Stimulated activated CD8-positive, alpha-beta memory T cell treated with anti-CD3 and anti-CD28 coated beads, Interleukin-15, amount 100 ng/mL, for 48 hours (primary cell): Measurements from ENCODE around the gene AVL9.

ENCODE experiments used
- DNase-seq, 2 donors: peaks; one replicate each; pipeline ENCODE4 v3.0.0-alpha.2; 2020; ENCODE audit warnings: low read depth in 2 of 2

The AVL9 gene

GRCh38 chr7:32533276-32534029, 38.2 kb downstream of the AVL9 start:
- no peak for DNase-seq

- no peak for DNase-seq
Measured at GRCh38 chr7:32535162-32535702, 39.9 kb downstream of the AVL9 start.

GRCh38 chr7:32536016-32536415, 40.7 kb downstream of the AVL9 start:
- no peak for DNase-seq

- no peak for DNase-seq
Measured at GRCh38 chr7:32536585-32536984, 41.3 kb downstream of the AVL9 start.

GRCh38 chr7:32537760-32538159, 42.5 kb downstream of the AVL9 start:
- no peak for DNase-seq

GRCh38 chr7:32539366-32539765, 44.1 kb downstream of the AVL9 start:
- no peak for DNase-seq

GRCh38 chr7:32539919-32540531, 44.7 kb downstream of the AVL9 start:
- no peak for DNase-seq

- DNase-seq = no peak
Measured at GRCh38 chr7:32542595-32542994, 47.3 kb downstream of the AVL9 start.

GRCh38 chr7:32559480-32559879, 64.2 kb downstream of the AVL9 start:
- no peak for DNase-seq

GRCh38 chr7:32560075-32560474, 64.8 kb downstream of the AVL9 start:
- no peak for DNase-seq

GRCh38 chr7:32561613-32562012, 66.3 kb downstream of the AVL9 start:
- no peak for DNase-seq

- no peak for DNase-seq
Measured at GRCh38 chr7:32564542-32564941, 69.3 kb downstream of the AVL9 start.

- DNase-seq = no peak
Measured at GRCh38 chr7:32569388-32570289, 74.3 kb downstream of the AVL9 start.

- no peak for DNase-seq
Measured at GRCh38 chr7:32573110-32573687, 77.9 kb downstream of the AVL9 start.

- no peak for DNase-seq
Measured at GRCh38 chr7:32574626-32575025, 79.3 kb downstream of the AVL9 start.

- no peak for DNase-seq
Measured at GRCh38 chr7:32577421-32577820, 82.1 kb downstream of the AVL9 start.

GRCh38 chr7:32579776-32580175, 84.5 kb downstream of the AVL9 start:
- DNase-seq = no peak

GRCh38 chr7:32580646-32581045, 85.4 kb downstream of the AVL9 start:
- no peak for DNase-seq

- no peak for DNase-seq
Measured at GRCh38 chr7:32582036-32582435, 86.7 kb downstream of the AVL9 start.

- no peak for DNase-seq
Measured at GRCh38 chr7:32583791-32584190, 88.5 kb downstream of the AVL9 start.

GRCh38 chr7:32586291-32587221, 91.3 kb downstream of the AVL9 start:
- DNase-seq = no peak
